Left ventricle myocardium inferior (tissue), 1 donor: ENCODE data around the gene MACROD2. TPM values are rescaled to one million over a fixed set of nuclear protein-coding genes. Genes with fewer than 3 reads are reported as not detected.

Source experiments
- DNase-seq: peaks from one replicate; pipeline ENCODE4 v3.0.0-alpha.2; 2020
- H3K27ac ChIP-seq: fragments of 200-600 bp; replicated peaks from 2 replicates; pipeline ENCODE4 v1.8.0; 2021
- H3K27me3 ChIP-seq: fragments of 200-600 bp; 2 replicates; pipeline ENCODE4 v1.8.0; 2021; ENCODE audit warnings: low read depth
- H3K36me3 ChIP-seq: fragments of 200-600 bp; 2 replicates; pipeline ENCODE4 v1.8.0; 2021
- H3K4me1 ChIP-seq: fragments of 200-600 bp; 2 replicates; pipeline ENCODE4 v1.8.0; 2021
- H3K4me3 ChIP-seq: fragments of 200-600 bp; 2 replicates; pipeline ENCODE4 v1.8.0; 2021; ENCODE audit warnings: mild to moderate bottlenecking, moderate library complexity
- H3K9me3 ChIP-seq: fragments of 200-600 bp; replicated peaks from 2 replicates; pipeline ENCODE4 v1.8.0; 2021
- intact Hi-C: fragments of 100-400 bp; cut with micrococcal nuclease; formaldehyde crosslinking; loops from one replicate; pipeline ENCODE4 v1.11.0; 2022
- total RNA-seq: library from RNA; stranded (reverse); fragmentation: NEBNext Ultra II Directional; extraction: Animal tissue kit (Norgen Biotek cat#: 25700); gene quantifications from one replicate; pipeline ENCODE4 v1.2.1, GENCODE V29; 2021
- TF ChIP-seq, protein P1 (sequence below): fragments of 200-600 bp; IDR thresholded peaks from 2 replicates; pipeline ENCODE4 v1.8.0; 2021; ENCODE audit warnings: antibody characterized with exemption, mild to moderate bottlenecking, borderline replicate concordance
- donor health status: DM: no; HTN: yes; CAD: no; lungs with severe emphysema.

Gene MACROD2
- total RNA-seq, 1 donor from 2014 or later = 3.6 TPM

DNA sequence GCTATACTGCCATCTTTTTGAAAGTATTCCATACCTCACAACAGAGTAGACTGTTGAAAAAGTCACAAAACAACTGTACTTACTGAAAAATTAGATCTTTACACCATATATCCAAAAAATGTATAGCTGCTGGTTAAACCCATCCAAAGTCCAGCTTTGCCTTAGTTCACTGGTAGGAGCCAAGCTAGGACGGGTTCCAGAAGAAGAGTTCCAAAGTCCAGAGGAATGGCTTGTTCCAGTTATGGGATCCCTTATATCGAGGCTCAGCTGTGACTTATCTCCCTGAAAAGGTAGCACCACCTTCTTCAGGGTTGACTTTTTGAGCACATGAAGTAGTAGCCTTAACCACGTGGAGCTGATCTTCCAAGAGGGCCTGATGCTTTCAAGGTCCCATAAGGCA lies 578.4 kb downstream of the MACROD2 start:
- no peak for DNase-seq
- TF ChIP-seq, protein P1, sequence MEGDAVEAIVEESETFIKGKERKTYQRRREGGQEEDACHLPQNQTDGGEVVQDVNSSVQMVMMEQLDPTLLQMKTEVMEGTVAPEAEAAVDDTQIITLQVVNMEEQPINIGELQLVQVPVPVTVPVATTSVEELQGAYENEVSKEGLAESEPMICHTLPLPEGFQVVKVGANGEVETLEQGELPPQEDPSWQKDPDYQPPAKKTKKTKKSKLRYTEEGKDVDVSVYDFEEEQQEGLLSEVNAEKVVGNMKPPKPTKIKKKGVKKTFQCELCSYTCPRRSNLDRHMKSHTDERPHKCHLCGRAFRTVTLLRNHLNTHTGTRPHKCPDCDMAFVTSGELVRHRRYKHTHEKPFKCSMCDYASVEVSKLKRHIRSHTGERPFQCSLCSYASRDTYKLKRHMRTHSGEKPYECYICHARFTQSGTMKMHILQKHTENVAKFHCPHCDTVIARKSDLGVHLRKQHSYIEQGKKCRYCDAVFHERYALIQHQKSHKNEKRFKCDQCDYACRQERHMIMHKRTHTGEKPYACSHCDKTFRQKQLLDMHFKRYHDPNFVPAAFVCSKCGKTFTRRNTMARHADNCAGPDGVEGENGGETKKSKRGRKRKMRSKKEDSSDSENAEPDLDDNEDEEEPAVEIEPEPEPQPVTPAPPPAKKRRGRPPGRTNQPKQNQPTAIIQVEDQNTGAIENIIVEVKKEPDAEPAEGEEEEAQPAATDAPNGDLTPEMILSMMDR = no peak
- intact Hi-C loops = no loop called here
- Histone ChIP-seq H3K27ac (no peak overlapping the region), H3K27me3 (no peaks in the 10 kb centered on the region), H3K4me3 (no peak overlapping the region), H3K4me1 (no peaks in the 10 kb centered on the region), H3K9me3 (no peaks in the 10 kb centered on the region), H3K36me3 (no peaks in the 10 kb centered on the region)

DNA sequence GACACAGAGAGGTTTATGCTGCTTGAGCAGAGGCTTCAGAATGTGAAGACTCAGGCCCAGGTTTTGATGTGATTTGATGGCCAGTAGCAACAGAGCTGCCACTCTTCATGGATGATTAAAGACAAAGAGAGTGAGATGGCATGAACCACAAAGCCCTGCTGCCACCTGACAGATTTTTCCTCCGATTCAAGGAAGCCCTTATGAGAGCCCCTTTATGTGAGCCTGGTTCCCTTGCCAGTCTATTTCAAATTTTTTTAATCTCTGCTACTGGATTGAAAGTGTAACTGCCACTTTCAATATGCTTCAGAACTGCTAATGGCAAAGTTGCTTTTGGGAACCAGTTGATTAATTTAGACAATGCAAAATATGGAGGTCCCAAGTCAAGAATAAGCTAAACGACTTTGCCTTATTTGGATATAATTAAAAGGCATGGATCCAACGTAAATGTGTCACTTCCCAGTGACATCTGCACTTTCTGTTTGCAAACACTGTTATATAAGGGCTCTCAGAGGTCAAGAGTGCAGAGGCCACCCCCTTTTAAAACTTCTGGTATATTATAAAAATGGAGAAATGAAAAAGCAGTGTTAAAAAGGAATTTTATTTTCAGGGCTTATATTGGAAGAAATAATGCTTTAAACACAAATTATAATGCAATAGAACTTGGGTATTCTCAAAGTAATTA lies 581.0 kb downstream of the MACROD2 start:
- intact Hi-C loops = no loop called here

GRCh38 chr20:14580418-14581074 lies 585.2 kb downstream of the MACROD2 start:
- TF ChIP-seq, protein P1 = no peak
- Histone ChIP-seq H3K4me1 (no peaks in the 10 kb centered on the region), H3K27me3 (no peaks in the 10 kb centered on the region), H3K4me3 (no peak overlapping the region), H3K9me3 (no peaks in the 10 kb centered on the region), H3K36me3 (no peaks in the 10 kb centered on the region), H3K27ac (no peak overlapping the region)
- no peak for DNase-seq
- intact Hi-C loops = no loop called here

More for the DNA sequence above, 581.0 kb downstream of the MACROD2 start:
- Histone ChIP-seq H3K9me3 (no peaks in the 10 kb centered on the region), H3K4me1 (no peaks in the 10 kb centered on the region), H3K36me3 (no peaks in the 10 kb centered on the region), H3K27me3 (no peaks in the 10 kb centered on the region), H3K27ac (no peak overlapping the region), H3K4me3 (no peak overlapping the region)
- TF ChIP-seq, protein P1 = no peak
- DNase-seq = no peak

GRCh38 chr20:14581731-14582130 lies 586.4 kb downstream of the MACROD2 start:
- intact Hi-C loops = no loop called here

DNA sequence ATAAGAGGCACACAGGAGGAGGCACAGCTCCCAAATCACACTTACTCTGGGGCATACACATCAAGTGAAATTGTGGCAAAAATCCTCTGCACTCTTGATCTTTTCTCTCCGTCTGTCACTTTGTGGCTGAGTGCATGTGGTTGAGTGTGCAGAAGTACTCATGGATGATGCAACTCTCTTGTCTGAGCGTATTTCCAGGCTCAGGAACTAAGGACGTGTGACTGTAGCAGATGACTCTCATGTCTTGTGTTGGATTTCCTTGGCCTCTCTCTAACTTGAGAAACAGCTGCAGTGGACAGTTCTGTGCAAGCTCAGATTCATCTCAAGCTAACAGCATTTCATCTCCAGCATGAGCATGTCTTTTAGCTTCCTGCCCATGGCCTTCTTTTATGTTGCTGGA lies 587.5 kb downstream of the MACROD2 start:
- H3K4me1 ChIP-seq = no peaks in the 10 kb centered on the region
- no peaks in the 10 kb centered on the region for H3K27me3 ChIP-seq
- TF ChIP-seq, protein P1 = no peak
- H3K36me3 ChIP-seq = no peaks in the 10 kb centered on the region
- no peak overlapping the region for H3K4me3 ChIP-seq
- no peak overlapping the region for H3K27ac ChIP-seq
- intact Hi-C loops = no loop called here
- H3K9me3 ChIP-seq = no peaks in the 10 kb centered on the region
- DNase-seq = no peak

More at GRCh38 chr20:14581731-14582130, 586.4 kb downstream of the MACROD2 start:
- Histone ChIP-seq H3K4me1 (no peaks in the 10 kb centered on the region), H3K9me3 (no peaks in the 10 kb centered on the region), H3K27ac (no peak overlapping the region), H3K36me3 (no peaks in the 10 kb centered on the region), H3K27me3 (no peaks in the 10 kb centered on the region), H3K4me3 (no peak overlapping the region)
- TF ChIP-seq, protein P1 = no peak
- no peak for DNase-seq
